Subcutaneous adipose tissue (tissue), 4 donors: Measurements from ENCODE around the gene LRRC8C. TPM values are rescaled to one million over a fixed set of nuclear protein-coding genes. Genes with fewer than 3 reads are reported as not detected.

ENCODE experiments used
- small RNA-seq: library from RNA; depleted of rRNA; stranded (forward); fragments of <200 nt; gene quantifications from one replicate; pipeline ENCODE3, GENCODE V24; 2016
- total RNA-seq, 4 donors: library from RNA; depleted of rRNA; stranded (reverse); fragments of >200 nt; gene quantifications; one replicate each; pipeline ENCODE4 v1.1.0, GENCODE V29; 2016
- TF ChIP-seq, protein P1 (sequence below): fragments of 450-650 bp; IDR thresholded peaks from one replicate; pipeline ENCODE4 v1.5.1; 2016; ENCODE audit warnings: low read depth, mild to moderate bottlenecking, control low read depth, antibody characterized with exemption, moderate library complexity

LRRC8C gene
- total RNA-seq, 4 donors from 2014 or later: 11.7 to 47.8 (median 22.1) TPM

DNA sequence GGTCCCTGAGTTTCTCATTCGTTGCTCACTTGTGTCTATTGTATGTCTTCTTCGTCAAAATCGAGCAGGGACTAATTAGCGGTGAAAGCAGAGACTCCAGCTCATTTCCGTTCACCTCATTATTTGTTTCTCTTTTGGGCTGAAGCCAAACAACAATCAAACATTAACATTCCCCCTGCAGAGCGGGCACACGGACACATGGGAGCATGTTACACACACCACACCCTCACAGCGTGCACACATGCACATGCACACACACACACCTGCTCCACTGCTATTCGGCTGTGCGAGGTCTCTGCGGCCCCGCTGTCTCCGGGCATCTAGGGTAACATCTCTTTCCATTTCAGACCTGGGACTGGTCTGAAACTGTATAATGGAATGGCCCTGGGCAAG lies 129.5 kb downstream of the LRRC8C start:
- TF ChIP-seq, protein P1, sequence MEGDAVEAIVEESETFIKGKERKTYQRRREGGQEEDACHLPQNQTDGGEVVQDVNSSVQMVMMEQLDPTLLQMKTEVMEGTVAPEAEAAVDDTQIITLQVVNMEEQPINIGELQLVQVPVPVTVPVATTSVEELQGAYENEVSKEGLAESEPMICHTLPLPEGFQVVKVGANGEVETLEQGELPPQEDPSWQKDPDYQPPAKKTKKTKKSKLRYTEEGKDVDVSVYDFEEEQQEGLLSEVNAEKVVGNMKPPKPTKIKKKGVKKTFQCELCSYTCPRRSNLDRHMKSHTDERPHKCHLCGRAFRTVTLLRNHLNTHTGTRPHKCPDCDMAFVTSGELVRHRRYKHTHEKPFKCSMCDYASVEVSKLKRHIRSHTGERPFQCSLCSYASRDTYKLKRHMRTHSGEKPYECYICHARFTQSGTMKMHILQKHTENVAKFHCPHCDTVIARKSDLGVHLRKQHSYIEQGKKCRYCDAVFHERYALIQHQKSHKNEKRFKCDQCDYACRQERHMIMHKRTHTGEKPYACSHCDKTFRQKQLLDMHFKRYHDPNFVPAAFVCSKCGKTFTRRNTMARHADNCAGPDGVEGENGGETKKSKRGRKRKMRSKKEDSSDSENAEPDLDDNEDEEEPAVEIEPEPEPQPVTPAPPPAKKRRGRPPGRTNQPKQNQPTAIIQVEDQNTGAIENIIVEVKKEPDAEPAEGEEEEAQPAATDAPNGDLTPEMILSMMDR: no peak

DNA sequence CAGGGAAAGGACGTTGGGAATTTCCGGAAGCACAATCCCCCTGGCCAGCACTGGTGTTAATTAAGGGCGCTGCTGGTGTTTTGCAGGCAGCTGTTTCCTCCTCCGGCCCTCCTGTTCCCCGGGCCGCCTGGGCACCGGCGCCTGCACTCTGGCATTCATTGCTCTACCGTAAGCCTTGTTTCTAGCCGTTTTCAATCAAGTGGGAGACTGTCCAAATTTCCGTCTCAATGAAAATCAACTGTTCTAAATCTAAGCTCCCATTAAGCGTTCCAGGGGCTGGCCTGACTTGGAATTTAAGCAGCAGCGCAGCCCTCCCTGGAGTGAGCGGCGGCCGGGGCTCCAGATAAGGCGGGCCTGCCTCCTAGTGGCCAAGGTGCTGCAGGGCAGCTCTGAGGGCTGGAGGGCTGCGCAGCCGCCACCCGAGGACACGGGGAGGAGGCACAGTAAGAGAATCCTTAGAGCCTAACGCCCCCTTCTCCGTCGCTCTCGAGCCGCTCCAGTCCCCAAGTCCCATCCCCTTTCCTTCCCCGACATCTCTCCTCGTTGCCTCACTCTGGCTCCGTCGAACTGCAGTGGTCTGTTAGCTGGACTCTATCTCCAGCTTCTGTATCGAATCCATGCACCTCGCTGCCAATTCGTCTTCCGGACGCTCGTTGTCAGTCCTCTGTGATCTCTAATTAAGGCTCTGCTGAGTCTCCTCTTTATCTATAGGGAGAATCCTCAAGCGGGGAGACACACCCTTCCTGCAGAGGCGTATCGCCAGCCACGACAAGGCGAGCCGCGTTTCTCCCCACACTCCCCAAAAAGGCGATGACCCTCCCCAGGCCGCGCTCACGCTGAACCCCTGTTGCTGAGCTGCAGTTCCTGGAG lies 130.1 kb downstream of the LRRC8C start:
- TF ChIP-seq, protein P1: no peak

DNA sequence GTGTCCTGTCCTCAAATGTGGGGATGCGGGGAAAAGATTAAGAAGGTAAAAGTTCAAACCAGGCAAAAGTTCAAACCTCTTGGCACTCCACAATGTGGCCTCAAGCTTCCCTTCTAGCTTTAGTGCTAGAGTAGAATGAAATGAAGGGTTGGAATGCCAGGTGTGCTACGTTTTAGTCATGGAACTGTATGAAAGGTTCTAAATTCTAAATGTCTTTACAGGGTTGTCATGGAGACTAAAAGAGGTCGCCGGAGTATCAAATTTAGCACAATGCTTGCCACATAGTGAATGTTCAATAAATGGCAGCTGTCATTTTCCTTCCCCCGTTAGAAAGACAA lies 130.7 kb downstream of the LRRC8C start:
- TF ChIP-seq, protein P1: no peak

DNA sequence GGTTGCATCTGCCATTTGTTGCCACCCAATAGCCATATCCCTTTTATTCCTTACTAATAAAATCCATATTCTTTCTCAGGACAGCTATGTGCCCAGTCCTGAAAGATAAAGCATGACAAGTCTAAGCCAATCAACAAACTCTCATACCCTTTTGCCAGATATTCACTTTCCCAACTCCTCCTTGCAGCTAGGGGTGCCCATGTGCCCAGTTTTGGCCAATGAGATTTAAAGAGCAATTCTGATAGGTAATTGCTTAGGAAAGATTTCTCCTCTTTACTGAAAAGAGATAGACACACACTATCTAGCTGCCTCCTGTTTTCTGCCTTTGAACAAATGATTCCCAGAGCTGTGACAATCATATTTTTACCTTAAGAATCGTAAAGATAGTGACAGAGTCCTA lies 132.9 kb downstream of the LRRC8C start:
- TF ChIP-seq, protein P1: no peak

DNA sequence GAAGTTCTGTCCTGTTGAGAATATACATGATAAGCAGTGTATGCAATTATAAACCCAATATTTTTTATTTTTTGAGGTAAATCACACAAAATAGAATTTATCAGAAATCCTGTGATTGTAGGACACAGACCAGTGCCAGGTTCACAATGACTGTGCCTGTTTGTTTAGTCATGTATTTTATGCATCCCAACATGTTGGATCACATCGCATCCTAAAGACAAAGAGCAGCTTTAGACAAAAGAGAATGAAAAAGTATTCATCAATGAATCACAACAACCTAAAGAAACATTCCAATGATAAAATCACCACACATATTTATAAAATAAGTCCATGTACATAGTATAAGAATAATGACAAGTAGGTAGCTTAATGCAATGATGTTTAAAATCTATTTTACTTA lies 134.7 kb downstream of the LRRC8C start:
- TF ChIP-seq, protein P1: no peak

Small RNA genes within 50 kb of the gene (small RNA-seq; reads per million reads assigned to genes)
- not detected for gene AC093423.1

Other genes starting within 250 kb of the LRRC8C start
- gene LRRC8B, start 108.3 kb upstream of the LRRC8C start, total RNA-seq: 10 to 100 TPM; 12.2 to 16.3 (median 13.8) TPM
- 10 to 100 TPM in 1 of 4 donors, 1 to 10 TPM in 3; 7.5 to 12.4 (median 9.2) TPM for gene LRRC8D, start 187.9 kb downstream of the LRRC8C start, total RNA-seq